ENCODE measurements around the gene SREK1IP1.

Gene SREK1IP1

DNA sequence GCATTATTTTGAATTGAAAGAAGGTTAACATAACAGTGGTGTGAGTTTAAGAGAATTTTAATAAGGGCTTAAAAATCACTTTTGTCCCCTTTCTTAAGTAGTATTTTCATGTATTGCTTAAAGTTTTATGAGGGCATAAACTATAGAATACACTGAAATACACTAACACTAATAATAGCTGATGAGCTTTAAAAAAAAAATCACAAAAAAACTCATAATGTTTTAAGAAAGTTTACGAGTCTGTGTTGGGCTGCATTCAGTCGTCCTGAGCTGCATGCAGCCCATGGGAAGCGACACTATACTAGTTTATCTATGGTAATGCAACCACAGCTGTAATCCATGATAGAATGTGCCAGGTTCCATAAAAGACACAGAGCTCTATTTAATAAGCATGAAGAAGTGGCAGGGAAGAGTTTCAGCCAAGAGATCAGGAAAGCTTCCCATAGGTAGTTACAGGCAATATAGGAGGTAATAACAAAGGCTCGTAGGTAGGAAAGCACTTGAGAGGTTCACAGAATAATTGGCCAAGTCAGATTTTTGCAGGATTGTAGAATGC, 4.5 kb downstream of the SREK1IP1 start:
- Histone ChIP-seq H3K27me3 (ENCODE audit: insufficient read depth, low read depth, severe bottlenecking) (no peaks in the 10 kb centered on the region), H3K9me3 (ENCODE audit: severe bottlenecking) (no peaks in the 10 kb centered on the region), H3K4me3 (ENCODE audit: low read depth, low read length) (no peak overlapping the region), H3K36me3 (peaks cover 21% of the 10 kb centered on the region), H3K27ac (no peak overlapping the region)
- no peak for TF ChIP-seq CTCF (IDR thresholded peaks at IDR 0.05; ENCODE audit: low read depth, low read length)
- DNase-seq, result no peak

DNA sequence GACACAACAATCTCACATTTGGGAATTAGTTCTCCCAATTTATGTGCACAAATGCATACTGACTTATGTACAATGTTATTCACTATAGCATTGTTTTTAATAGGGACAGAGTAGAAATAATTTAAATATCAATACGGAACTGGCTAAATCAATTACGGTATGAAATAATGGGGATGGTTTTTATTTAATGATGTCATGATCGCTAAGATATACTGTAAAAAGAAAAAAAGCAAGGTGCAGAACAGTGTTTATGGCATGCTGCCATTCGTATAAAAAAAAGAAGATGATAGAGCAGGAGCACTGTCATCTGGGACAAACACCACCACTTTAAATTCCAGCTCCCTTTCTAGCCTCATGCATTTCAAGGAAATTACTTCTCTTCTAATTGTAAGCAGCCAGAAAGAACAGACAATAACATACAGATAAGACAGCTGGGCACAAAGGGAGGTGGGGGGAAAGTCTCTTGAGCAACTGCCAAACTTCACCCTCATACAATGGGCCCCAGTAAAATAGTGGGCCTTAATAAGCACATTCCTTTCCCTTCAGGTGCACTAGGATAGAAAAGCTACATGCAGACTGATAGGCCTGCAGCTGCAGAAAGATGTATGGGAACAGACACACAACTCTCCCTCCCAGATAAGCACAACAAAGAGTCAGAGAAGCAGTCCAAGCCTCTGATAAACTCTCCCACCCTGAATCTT, 8.4 kb downstream of the SREK1IP1 start:
- Histone ChIP-seq H3K36me3 (peaks cover 10% of the 10 kb centered on the region), H3K27ac (no peak overlapping the region), H3K4me3 (ENCODE audit: low read depth, low read length) (no peak overlapping the region), H3K27me3 (ENCODE audit: insufficient read depth, low read depth, severe bottlenecking) (no peaks in the 10 kb centered on the region), H3K9me3 (ENCODE audit: severe bottlenecking) (no peaks in the 10 kb centered on the region)
- TF ChIP-seq CTCF (IDR thresholded peaks at IDR 0.05; ENCODE audit: low read depth, low read length), result no peak
- no peak for DNase-seq

DNA sequence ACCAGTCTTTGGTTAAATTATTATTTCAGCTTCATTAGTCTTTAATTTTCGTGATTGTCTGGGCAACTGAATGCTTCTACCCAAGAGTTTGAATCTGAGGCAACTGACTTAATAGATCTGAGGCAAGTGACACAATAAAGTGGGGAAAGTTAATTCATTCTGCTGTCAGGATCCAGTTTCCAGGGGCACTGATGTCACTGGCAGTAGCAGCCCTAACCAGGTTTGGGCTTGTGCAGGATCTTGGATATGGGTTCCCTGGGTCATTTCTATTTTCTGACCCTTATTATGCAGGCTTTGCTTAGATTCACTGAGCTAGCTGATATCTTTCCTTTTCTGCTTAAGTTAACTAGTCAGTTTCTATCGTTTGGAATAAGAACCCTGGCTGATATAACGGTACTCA, 9.6 kb downstream of the SREK1IP1 start:
- Histone ChIP-seq H3K36me3 (peaks cover 3% of the 10 kb centered on the region), H3K27ac (no peak overlapping the region), H3K4me3 (ENCODE audit: low read depth, low read length) (no peak overlapping the region), H3K27me3 (ENCODE audit: insufficient read depth, low read depth, severe bottlenecking) (no peaks in the 10 kb centered on the region), H3K9me3 (ENCODE audit: severe bottlenecking) (no peaks in the 10 kb centered on the region)
- DNase-seq, result no peak
- TF ChIP-seq CTCF (IDR thresholded peaks at IDR 0.05; ENCODE audit: low read depth, low read length), result no peak

DNA sequence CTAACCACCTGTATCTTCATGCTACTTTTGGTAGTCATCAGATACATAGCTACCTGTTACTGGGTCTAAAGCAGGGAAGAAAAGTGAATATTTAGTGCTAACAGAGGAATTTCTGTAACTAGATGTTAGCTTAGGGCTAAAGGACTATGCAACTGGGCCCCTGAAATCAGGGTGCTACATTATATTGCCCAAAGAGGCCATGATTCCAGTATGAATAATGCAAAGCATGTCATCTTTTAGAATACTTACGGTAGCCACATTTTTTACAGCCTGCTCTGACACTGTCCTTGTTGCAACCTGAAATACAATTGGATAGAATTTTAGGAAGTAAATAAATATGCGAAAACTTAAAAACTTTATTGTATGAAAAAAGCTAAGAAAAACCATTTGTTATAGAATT, 14.4 kb downstream of the SREK1IP1 start:
- Histone ChIP-seq H3K27ac (no peak overlapping the region), H3K4me3 (ENCODE audit: low read depth, low read length) (no peak overlapping the region), H3K9me3 (ENCODE audit: severe bottlenecking) (no peaks in the 10 kb centered on the region), H3K27me3 (ENCODE audit: insufficient read depth, low read depth, severe bottlenecking) (no peaks in the 10 kb centered on the region), H3K36me3 (peaks cover 12% of the 10 kb centered on the region)
- DNase-seq, result no peak
- no peak for TF ChIP-seq CTCF (IDR thresholded peaks at IDR 0.05; ENCODE audit: low read depth, low read length)

DNA sequence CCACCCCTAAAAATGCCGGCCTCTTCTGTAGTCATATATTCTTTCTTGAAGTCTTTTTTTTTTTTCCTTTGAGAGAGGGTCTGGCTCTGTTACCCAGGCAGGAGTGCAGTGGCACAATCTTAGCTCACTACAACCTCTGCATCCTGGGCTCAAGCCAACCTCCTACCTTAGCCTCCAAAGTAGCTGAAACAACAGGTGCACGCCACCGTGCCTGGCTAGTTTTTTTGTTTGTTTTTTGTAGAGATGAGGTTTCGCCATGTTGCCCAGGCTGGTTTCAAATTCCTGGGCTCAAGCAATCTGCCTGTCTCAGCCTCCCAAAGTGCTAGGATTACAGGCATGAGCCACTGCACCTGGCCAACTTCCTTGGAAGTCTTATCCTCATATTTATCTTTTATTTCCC, 19.1 kb downstream of the SREK1IP1 start:
- Histone ChIP-seq H3K9me3 (ENCODE audit: severe bottlenecking) (no peaks in the 10 kb centered on the region), H3K27me3 (ENCODE audit: insufficient read depth, low read depth, severe bottlenecking) (no peaks in the 10 kb centered on the region), H3K4me3 (ENCODE audit: low read depth, low read length) (no peak overlapping the region), H3K36me3 (peaks cover 12% of the 10 kb centered on the region), H3K27ac (no peak overlapping the region)
- no peak for DNase-seq
- no peak for TF ChIP-seq CTCF (IDR thresholded peaks at IDR 0.05; ENCODE audit: low read depth, low read length)

DNA sequence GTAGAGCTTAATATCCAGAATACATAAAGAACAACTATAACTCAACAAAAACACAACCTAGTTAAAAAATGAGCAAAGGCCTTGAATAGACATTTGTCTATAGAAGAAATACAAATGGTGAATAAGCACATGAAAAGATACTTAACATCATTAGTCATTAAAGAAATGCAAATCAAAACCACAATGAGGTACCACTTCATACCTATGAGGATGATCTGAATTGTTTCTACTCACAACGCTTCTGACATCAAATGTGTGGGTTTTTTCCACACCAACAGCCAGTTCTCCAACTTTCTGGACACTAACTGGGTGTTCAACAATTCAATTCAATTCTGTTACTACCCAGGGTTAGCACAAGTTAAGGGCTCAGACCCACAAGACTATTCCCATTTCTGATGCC, 22.0 kb downstream of the SREK1IP1 start:
- Histone ChIP-seq H3K27ac (no peak overlapping the region), H3K36me3 (no peaks in the 10 kb centered on the region), H3K9me3 (ENCODE audit: severe bottlenecking) (no peaks in the 10 kb centered on the region), H3K4me3 (ENCODE audit: low read depth, low read length) (no peak overlapping the region), H3K27me3 (ENCODE audit: insufficient read depth, low read depth, severe bottlenecking) (no peaks in the 10 kb centered on the region)
- no peak for TF ChIP-seq CTCF (IDR thresholded peaks at IDR 0.05; ENCODE audit: low read depth, low read length)
- no peak for DNase-seq

All from WERI-Rb-1 (cell line).